NCI-H2227 (cell line): ENCODE data around the gene FAU.
A peak's percentile ranks its signal among the peaks of the same experiment; 100 is the strongest.

ENCODE experiments used
- DNase-seq: peaks from one replicate; lab custom pipeline; 2025; ENCODE audit not compliant: unreplicated experiment; lab: John Stamatoyannopoulos, UW

Gene FAU

DNA sequence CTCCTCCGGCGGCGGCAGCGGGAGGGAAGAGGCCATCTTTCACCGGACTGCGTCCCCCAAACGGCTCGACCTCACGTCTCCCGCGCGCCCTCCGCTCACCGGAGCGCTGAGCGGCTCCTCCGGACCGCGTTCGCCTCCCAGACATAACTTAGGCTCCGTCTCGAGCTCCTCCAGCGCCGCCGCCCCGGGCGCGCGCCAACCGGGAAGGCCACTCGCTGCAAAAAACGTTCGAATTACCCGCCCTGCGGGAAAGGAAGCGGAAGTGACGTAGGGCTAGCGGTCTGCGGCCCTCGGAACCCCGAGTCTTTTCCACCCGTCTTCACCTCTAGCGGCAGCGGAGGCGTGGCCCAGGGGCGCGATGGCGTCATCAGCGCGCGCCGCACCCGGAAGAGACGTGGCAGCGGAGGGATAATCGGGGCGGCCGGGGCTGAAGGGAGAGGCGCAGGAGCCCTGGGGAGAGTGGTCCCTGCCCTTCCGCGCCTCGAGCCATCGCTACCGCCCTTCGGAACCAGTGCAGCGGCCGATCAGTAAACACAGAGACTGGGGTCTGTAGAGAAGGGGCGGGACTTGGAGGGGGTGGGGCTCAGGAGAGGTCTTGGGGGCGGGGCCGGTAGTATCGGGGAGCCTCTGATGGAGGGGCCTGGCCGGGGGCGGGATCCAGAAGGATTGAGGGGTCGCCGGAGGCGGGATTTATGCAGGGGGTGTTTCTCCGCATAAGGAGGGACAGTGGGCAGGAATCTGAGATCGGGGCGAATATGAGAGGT is 37.9 kb downstream of the FAU start, which contains the start of the genes CDCA5 and ZFPL1:
CDCA5 (minus strand) TSS at position 207 of the 764 bp plus-strand sequence; CDS start at position 145, 62 bp downstream.
ZFPL1 (plus strand) TSS at position 389 of the 764 bp plus-strand sequence. CDS start 477 bp downstream, outside the sequence.
- peak; percentile 98 for DNase-seq

DNA sequence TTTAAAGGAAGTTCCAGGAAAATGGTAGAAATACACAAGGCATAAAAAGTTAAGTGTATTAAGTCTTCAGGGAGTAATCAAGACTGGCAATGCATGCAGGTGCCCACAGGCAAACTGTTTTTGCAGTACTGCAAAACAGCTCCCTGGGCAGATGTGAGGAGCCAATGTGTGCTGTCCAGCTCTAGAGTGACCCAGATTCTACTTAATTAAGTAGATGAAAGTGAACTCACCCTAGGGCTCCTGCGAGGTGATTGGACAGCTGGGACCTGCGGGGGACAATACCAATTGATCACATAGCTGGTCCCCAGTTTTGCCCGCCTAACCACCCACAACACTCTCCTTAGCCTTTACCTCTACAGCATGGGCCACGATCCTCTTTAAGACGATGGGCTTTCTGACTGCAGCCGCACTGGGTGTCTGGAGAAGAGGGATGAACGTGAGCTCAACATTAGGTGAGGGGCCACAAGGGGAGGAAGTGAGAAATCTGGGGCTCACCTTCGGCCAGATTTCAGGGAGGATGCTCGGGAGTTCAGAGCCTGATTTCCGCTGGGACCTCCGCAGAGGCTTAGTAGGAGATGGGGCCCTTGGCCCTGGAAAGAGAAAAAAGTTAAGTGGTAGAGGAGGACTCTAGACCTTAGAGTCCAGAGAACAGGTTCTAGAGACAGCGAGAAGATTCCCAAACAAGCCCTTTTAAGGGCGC is 38.6 kb downstream of the FAU start:
- DNase-seq = no peak

DNA sequence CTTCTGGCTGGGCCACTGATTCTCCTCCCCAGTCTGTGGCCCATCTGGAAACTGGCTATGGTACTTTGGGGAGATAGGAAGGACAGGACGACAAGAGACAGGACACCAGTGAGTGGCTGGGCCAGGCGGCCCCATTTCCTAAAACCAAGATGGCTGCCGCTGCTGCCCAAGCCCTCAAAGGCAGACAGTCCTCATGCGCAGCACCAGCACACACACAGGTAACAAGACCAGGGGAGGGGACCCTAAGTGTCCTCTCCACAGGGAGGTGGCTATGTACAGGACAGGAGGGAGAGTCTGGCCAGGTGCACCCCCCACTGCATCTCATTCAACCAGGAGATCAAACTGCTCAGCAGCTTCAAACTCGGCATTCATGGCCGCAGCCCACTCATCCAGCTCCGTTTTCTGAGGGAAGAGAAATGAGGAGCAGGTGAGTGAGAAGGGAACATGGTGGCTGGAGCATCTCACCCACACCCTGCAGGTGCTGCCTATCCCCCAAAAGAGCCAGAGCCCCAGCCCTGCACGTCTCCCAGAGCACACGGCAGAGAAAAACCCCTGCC is 43.1 kb downstream of the FAU start:
- DNase-seq = no peak

DNA sequence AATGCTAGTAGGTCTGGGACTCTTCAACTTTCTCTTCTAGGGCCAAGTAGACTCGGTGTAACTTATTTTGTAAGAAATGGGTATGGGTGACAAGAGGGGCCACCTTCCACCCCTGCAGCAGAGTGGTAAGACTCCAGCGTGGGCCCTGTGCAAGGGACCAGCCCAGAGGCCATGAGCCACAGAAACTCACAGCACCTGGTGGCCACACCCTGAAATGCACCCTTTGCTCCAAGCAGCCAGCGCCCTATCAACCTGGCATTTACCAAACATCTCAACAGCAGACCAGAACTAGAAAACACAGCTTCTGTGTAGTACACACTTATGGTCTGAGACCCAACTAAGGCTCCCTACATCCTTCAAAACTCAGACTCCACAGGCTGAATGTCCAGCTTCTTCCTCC is 43.8 kb downstream of the FAU start:
- DNase-seq = peak; percentile 48

DNA sequence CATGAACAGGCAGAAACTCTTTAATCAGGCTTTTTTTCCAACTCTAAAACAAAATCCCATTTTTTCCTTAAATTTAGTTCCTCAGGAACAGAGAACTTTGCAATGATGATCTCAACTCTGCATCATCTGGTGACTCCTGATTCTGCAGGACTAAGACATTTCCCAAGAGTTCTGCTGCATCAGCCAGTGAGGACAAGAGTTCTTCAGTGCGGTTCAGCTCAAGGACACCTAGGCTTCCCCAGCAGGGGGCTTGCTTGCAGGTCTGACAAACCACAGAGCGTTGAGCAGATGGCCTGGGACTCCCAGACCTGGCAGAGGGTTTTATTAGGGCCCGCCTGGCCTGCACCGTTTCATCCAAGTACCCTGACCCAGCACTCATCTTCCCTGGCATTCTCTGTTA is 44.5 kb downstream of the FAU start:
- DNase-seq = no peak

DNA sequence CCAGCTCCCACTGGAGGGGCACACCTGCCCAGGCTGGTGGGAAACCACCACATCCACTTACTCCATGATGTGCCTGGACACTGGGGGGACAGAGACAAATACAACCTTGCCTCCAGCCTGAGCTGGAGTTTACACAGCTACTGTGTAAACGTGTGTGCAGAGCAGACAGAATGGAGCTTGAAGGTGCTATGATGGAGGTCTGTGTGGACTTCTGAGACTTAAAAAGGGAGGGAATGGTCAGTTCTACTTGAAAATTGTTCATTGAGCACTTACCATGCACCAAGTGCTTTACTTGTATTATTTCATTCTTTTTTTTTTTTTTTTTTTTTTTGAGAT is 49.3 kb downstream of the FAU start:
- no peak for DNase-seq

DNA sequence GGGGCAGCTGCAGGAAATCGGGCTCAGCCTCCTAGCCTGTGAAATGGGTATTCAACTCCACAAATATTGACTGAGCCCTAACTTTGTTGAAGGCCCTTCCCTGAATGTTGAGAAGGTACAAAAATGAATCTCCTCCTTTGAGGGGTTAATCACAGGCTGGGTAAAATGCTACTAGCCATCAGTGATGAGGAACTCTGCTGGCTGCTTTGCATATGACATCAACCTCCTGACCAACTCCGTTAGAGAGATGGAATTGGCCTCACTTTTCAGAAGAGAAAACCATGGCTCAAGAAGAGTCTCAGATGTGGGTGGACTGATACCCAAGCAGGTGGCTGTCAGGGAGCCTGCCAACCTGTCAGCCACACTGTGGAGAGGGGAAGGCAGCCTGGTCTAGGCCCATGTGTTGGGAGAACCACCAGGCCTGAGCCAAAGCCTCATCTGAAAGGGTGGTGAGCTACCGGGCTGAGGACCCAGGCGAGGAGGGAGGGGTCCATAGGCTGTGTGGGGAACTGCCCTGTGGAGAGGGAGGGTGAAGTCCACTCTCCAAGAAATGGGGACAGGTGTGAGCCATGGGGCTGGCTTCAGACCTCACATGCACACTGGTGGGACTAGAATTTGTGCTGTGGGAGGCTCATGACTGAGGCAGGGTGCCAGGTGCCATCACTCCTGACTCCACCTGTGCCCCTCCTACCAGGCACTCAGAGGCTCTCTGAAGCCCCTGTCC is 49.9 kb downstream of the FAU start:
- no peak for DNase-seq
